Activated CD4-positive, alpha-beta T cell treated with anti-CD3 and anti-CD28 coated beads, Interleukin-2, amount 10 ng/mL, durations not matched to agents 24 days and 14 days (primary cell): ENCODE measurements around the gene CLN5. TPM values are rescaled to one million over a fixed set of nuclear protein-coding genes. Genes with fewer than 3 reads are reported as not detected.

Source experiments
- DNase-seq: peaks from one replicate; pipeline ENCODE4 v3.0.0; 2022
- H3K27ac Mint-ChIP-seq: one replicate; pipeline ENCODE4 v1.8.0; 2022; ENCODE audit warnings: mild to moderate bottlenecking, mixed read lengths
- H3K27me3 Mint-ChIP-seq: one replicate; pipeline ENCODE4 v1.8.0; 2022; ENCODE audit warnings: mixed read lengths
- H3K36me3 Mint-ChIP-seq: one replicate; pipeline ENCODE4 v1.8.0; 2022; ENCODE audit warnings: low read depth, mild to moderate bottlenecking, mixed read lengths
- H3K4me1 Mint-ChIP-seq: one replicate; pipeline ENCODE4 v1.8.0; 2021; ENCODE audit warnings: mixed read lengths
- H3K4me3 Mint-ChIP-seq: one replicate; pipeline ENCODE4 v1.8.0; 2022; ENCODE audit warnings: mild to moderate bottlenecking, moderate library complexity, mixed read lengths
- H3K9me3 Mint-ChIP-seq: one replicate; pipeline ENCODE4 v1.8.0; 2021; ENCODE audit warnings: mixed read lengths
- intact Hi-C: fragments of 100-400 bp; cut with micrococcal nuclease; formaldehyde crosslinking; loops from one replicate; pipeline ENCODE4 v1.15.1; 2023
- total RNA-seq: library from RNA; stranded (reverse); gene quantifications from 2 replicates; pipeline ENCODE4 v1.2.3, GENCODE V29; 2022

Gene CLN5
- total RNA-seq, 1 donor from 2014 or later: 15.6 TPM

DNA sequence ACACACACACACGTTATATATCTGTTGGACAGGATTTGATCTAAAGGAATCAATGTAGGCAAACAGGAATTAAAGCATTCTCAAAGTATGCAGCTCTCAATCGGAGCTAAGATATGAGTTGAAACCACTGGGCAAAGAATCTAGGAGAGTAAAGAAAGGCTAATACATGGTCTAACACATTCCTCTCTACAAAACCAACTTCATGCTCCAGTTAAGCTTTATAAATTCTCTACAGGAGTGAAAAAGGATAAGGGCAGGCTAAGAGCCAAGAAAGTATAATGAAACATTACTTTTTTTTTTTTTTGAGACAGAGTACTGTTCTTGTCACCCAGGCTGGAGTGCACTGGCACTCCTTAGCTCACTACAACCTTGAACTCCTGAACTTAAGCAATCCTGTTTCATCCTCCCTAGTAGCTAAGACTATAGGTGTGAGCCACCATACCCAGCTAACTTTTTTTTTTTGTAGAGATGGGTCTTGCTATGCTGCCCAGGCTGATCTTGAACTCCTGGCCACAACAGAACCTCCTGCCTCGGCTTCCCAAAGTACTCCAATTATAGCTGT is 24.5 kb downstream of the CLN5 start:
- intact Hi-C loops: no loop called here
- Mint-ChIP-seq H3K4me1 (peaks cover 20% of the 10 kb centered on the region), H3K27ac (no peak overlapping the region), H3K4me3 (no peak overlapping the region), H3K9me3 (no peaks in the 10 kb centered on the region), H3K27me3 (no peaks in the 10 kb centered on the region), H3K36me3 (peaks cover 59% of the 10 kb centered on the region)
- no peak for DNase-seq

GRCh38 chr13:77016888-77017623 is 25.2 kb downstream of the CLN5 start:
- H3K36me3 Mint-ChIP-seq: peaks cover 54% of the 10 kb centered on the region
- no peak overlapping the region for H3K27ac Mint-ChIP-seq
- peaks cover 23% of the 10 kb centered on the region for H3K4me1 Mint-ChIP-seq
- no peaks in the 10 kb centered on the region for H3K9me3 Mint-ChIP-seq
- no peaks in the 10 kb centered on the region for H3K27me3 Mint-ChIP-seq
- intact Hi-C loops: no loop called here
- H3K4me3 Mint-ChIP-seq: no peak overlapping the region
- no peak for DNase-seq

DNA sequence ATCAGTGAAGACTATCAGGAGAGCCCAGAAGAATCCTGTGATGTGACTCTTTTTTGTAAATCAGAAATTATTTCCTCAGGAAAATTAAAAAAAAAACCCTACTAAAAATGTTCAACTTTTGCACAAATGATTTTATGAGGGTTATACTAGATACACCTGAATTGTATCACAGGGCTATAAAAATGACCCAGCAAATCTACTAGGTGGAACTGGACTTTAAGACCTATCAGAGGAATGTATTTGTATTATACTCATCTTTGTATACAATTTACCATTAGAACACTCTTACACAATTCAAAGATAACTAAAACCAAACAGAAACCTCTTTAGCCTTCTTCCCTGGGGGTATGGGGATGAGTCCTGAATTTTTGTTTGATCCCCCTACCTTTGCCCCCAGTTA is 27.9 kb downstream of the CLN5 start:
- peaks cover 40% of the 10 kb centered on the region for H3K4me1 Mint-ChIP-seq
- H3K4me3 Mint-ChIP-seq: no peak overlapping the region
- H3K27ac Mint-ChIP-seq: no peak overlapping the region
- peaks cover 43% of the 10 kb centered on the region for H3K36me3 Mint-ChIP-seq
- H3K9me3 Mint-ChIP-seq: no peaks in the 10 kb centered on the region
- no peaks in the 10 kb centered on the region for H3K27me3 Mint-ChIP-seq
- DNase-seq: no peak
- intact Hi-C loops: no loop called here

DNA sequence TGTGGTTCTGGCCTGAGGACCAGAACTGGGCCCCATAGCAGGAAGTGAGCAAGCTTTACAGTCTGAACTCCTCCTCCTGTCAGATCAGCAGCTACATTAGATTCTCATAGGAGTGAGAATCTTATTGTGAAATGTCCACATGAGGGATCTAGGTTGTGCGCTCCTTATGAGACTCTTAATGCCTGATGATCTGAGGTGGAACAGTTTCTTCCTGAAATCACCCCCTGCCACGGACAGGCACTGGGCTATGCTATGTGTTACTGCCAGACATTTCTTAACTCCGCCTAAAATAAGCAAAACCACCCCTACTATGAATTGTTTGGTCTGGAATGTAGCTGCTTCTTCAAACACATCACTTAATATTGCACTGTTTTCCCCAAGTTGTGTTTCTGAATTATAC is 30.5 kb downstream of the CLN5 start:
- Mint-ChIP-seq H3K4me1 (peaks cover 46% of the 10 kb centered on the region), H3K36me3 (peaks cover 30% of the 10 kb centered on the region), H3K27me3 (no peaks in the 10 kb centered on the region), H3K27ac (no peak overlapping the region), H3K9me3 (no peaks in the 10 kb centered on the region), H3K4me3 (peak overlapping the region; percentile 53)
- intact Hi-C loops: no loop called here
- peak; percentile 56 for DNase-seq

DNA sequence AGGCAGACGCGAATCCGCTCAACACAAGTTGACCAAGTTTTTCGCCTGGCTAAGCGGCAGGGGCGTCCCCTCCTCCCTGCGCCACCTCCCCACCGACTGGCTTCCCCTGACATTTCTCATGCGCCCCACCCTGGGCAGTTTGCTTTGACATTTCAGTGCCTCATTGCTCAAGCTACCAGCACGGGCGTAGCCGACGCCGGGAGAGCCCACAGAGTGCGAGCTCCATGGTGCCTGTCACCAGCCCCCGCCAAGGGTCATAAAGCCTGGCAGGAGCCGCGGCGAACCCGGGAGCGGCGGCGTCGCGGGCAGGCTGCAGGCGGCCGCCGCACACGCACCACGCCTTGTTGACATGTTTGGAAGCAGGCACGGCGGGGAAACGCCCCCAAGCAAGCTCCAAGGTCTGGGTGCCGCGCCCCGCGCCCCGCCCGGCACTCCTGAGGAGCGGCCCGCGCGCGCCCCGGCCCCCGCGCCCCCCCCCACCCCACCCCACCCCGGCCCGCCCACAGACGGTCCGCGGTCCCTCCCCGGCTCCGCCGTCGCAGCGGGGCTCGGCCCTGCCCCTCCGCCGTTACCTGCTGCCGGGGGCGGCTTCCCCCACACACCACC is 34.5 kb downstream of the CLN5 start:
- peaks cover 21% of the 10 kb centered on the region for H3K36me3 Mint-ChIP-seq
- peak; percentile 94 for DNase-seq
- H3K4me3 Mint-ChIP-seq: peak overlapping the region; percentile 99
- intact Hi-C loops: loop anchor here (5.0 kb wide), 2 partner anchors 451 to 671 kb away; partner anchors contain the start of gene SLAIN1
- peaks cover 51% of the 10 kb centered on the region for H3K4me1 Mint-ChIP-seq
- H3K27me3 Mint-ChIP-seq: no peaks in the 10 kb centered on the region
- no peaks in the 10 kb centered on the region for H3K9me3 Mint-ChIP-seq
- H3K27ac Mint-ChIP-seq: peak overlapping the region; percentile 95

GRCh38 chr13:77026861-77027621 is 35.2 kb downstream of the CLN5 start, which contains the start of gene FBXL3:
Gene FBXL3 (minus strand): TSS chr13:77027159. CDS start chr13:77021860, 5,299 bp downstream.
- Mint-ChIP-seq H3K27ac (peak within 1 kb of the TSS; percentile 95), H3K9me3 (no peaks in the 10 kb centered on the region), H3K27me3 (no peaks in the 10 kb centered on the region), H3K36me3 (peaks cover 19% of the 10 kb centered on the region), H3K4me1 (peaks cover 48% of the 10 kb centered on the region), H3K4me3 (peak within 1 kb of the TSS; percentile 99)
- intact Hi-C loops: loop anchor here (1.0 to 5.0 kb wide), 5 partner anchors 35 to 670 kb away; partner anchors contain the start of genes CLN5 and SLAIN1
- DNase-seq: peak; percentile 94

- Mint-ChIP-seq H3K36me3 (peaks cover 14% of the 10 kb centered on the region), H3K4me1 (peaks cover 37% of the 10 kb centered on the region), H3K27ac (peak overlapping the region; percentile 64), H3K27me3 (no peaks in the 10 kb centered on the region), H3K9me3 (no peaks in the 10 kb centered on the region), H3K4me3 (peak overlapping the region; percentile 88)
- peak; percentile 60 for DNase-seq
- intact Hi-C loops: loop anchor here (5.0 kb wide), 2 partner anchors 449 to 669 kb away; partner anchors contain the start of gene SLAIN1
These were observed 36.3 kb downstream of the CLN5 start for GRCh38 chr13:77028202-77028601.

GRCh38 chr13:77029436-77029835 is 37.6 kb downstream of the CLN5 start:
- H3K27me3 Mint-ChIP-seq: no peaks in the 10 kb centered on the region
- peaks cover 7% of the 10 kb centered on the region for H3K36me3 Mint-ChIP-seq
- DNase-seq: no peak
- H3K27ac Mint-ChIP-seq: no peak overlapping the region
- H3K4me1 Mint-ChIP-seq: peaks cover 31% of the 10 kb centered on the region
- H3K4me3 Mint-ChIP-seq: no peak overlapping the region
- no peaks in the 10 kb centered on the region for H3K9me3 Mint-ChIP-seq
- intact Hi-C loops: loop anchor here (5.0 kb wide), 2 partner anchors 448 to 668 kb away; partner anchors contain the start of gene SLAIN1

GRCh38 chr13:77031656-77032243 is 39.9 kb downstream of the CLN5 start:
- Mint-ChIP-seq H3K9me3 (no peaks in the 10 kb centered on the region), H3K4me3 (no peak overlapping the region), H3K36me3 (no peaks in the 10 kb centered on the region), H3K27ac (no peak overlapping the region), H3K27me3 (no peaks in the 10 kb centered on the region), H3K4me1 (peaks cover 22% of the 10 kb centered on the region)
- intact Hi-C loops: no loop called here
- peak; percentile 35 for DNase-seq

DNA sequence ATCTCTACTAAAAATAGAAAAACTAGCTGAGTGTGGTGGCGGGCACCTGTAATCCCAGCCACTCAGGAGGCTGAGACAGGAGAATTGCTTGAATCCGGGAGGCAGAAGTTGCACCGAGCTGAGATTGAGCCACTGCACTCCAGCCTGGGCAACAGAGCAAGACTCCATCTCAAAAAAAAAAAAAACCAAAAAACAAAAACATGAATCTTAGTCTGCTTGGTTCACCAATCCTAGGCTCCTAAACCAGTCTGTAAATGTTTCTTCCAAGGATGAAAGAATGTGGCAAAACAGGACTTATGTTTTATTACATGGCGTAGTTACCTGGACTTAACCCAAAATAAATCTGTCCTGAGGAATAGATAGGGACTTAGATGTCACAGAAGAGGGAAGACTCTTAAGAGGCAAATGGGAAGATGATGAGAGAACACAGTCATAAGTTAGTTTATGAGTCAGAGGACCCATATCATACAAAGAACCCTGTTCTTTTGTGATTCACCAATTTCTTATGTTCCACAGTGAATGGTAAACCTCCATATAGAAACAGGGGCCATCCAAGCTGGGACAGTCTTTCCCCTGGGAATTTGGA is 41.9 kb downstream of the CLN5 start:
- no peak overlapping the region for H3K4me3 Mint-ChIP-seq
- intact Hi-C loops: no loop called here
- peak; percentile 43 for DNase-seq
- no peaks in the 10 kb centered on the region for H3K36me3 Mint-ChIP-seq
- no peaks in the 10 kb centered on the region for H3K27me3 Mint-ChIP-seq
- H3K4me1 Mint-ChIP-seq: peaks cover 9% of the 10 kb centered on the region
- peak overlapping the region; percentile 15 for H3K27ac Mint-ChIP-seq
- H3K9me3 Mint-ChIP-seq: peaks cover 6% of the 10 kb centered on the region

GRCh38 chr13:77034881-77035280 is 43.0 kb downstream of the CLN5 start:
- DNase-seq: peak; percentile 45
- H3K27ac Mint-ChIP-seq: no peak overlapping the region
- H3K9me3 Mint-ChIP-seq: peaks cover 6% of the 10 kb centered on the region
- H3K36me3 Mint-ChIP-seq: no peaks in the 10 kb centered on the region
- H3K4me1 Mint-ChIP-seq: peaks cover 8% of the 10 kb centered on the region
- no peaks in the 10 kb centered on the region for H3K27me3 Mint-ChIP-seq
- no peak overlapping the region for H3K4me3 Mint-ChIP-seq
- intact Hi-C loops: no loop called here

- Mint-ChIP-seq H3K27ac (no peak overlapping the region), H3K4me1 (peaks cover 8% of the 10 kb centered on the region), H3K9me3 (peaks cover 6% of the 10 kb centered on the region), H3K4me3 (no peak overlapping the region), H3K27me3 (no peaks in the 10 kb centered on the region), H3K36me3 (no peaks in the 10 kb centered on the region)
- intact Hi-C loops: no loop called here
- DNase-seq: no peak
These were observed 44.4 kb downstream of the CLN5 start for GRCh38 chr13:77036279-77036678.

DNA sequence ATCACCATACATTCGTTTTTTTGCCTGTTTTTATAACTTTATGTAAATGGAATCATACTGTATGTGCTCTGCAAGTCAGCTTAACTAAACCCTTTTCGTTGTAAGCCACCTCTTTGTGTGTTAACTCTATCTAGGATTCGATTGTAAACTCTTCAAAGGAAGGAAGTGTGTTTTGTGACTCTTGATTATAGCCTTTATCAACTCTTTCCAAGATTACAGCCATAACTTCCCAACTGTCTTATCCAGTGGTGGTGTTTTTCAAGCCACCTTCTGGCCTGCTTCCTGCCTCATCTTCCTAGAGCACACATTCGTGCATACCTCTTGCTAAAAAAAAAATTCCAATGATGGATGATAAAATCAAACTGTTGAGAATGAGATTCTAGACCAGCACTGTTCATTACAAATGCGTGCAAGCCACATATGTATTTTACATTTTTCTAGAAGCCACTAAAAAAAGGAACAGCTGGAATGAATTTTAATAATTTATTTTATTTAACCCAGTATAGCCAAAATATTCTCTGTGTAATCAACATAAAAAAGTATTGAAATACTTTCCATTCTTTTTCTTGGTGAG is 47.1 kb downstream of the CLN5 start:
- no peak overlapping the region for H3K4me3 Mint-ChIP-seq
- no peak for DNase-seq
- no peak overlapping the region for H3K27ac Mint-ChIP-seq
- H3K36me3 Mint-ChIP-seq: peaks cover 4% of the 10 kb centered on the region
- H3K9me3 Mint-ChIP-seq: peaks cover 6% of the 10 kb centered on the region
- intact Hi-C loops: no loop called here
- H3K27me3 Mint-ChIP-seq: no peaks in the 10 kb centered on the region
- H3K4me1 Mint-ChIP-seq: peaks cover 12% of the 10 kb centered on the region
